Measurements from ENCODE around the gene AUTS2.
"Not testable (repeated sequence)": the region's sequence is repeated elsewhere in the genome, so short reads cannot be mapped to it uniquely, and the experiment has no call there.

AUTS2 gene

GRCh38 chr7:70719125-70719524, 1120.8 kb downstream of the AUTS2 start:
- DNase-seq (ENCODE audit: low spot score) (no peak), FAIRE-seq (no peak)

GRCh38 chr7:70720191-70720873, 1122.1 kb downstream of the AUTS2 start:
- DNase-seq (ENCODE audit: low spot score) (no peak), FAIRE-seq (no peak)

DNA sequence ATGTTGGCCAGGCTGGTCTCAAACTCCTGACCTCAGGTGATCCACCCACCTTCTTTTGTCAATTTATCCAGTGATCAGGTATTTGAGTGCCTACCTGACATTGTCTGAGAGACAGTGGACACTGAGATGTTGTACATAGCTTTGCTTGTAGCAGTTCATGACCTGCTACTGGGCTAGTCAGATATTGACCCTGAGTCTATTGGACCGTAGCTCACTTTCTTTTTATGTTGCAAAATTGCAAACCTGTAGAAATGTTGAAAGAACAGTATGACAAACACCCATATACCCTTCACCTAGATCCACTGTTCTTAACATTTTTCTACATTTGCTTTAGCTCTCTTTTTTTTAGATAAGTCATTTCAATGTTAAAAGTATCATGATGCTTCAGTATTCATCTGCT, 1123.2 kb downstream of the AUTS2 start:
- no peak for DNase-seq (ENCODE audit: low spot score)
- FAIRE-seq, result peak; percentile 46

DNA sequence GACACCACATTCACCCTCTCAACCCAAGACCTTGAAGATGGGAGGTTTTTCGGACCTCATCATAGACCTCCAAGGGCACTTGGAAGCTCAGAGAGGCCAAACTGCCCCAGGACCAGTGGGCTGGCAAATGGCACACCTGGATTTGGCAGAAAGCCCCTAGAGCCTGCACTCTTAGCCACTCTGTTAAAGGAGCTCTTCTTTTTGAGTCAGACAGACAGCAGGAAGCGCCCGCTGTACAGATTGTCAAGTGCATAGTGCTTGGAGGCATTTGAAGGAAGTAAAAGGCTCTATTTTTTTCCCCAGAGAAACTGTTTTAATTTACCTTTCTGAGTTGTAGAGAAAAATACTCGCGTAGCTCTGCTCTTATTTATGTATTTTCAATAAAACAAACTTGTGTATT, 1125.1 kb downstream of the AUTS2 start:
- DNase-seq (ENCODE audit: low spot score), result no peak
- no peak for FAIRE-seq

DNA sequence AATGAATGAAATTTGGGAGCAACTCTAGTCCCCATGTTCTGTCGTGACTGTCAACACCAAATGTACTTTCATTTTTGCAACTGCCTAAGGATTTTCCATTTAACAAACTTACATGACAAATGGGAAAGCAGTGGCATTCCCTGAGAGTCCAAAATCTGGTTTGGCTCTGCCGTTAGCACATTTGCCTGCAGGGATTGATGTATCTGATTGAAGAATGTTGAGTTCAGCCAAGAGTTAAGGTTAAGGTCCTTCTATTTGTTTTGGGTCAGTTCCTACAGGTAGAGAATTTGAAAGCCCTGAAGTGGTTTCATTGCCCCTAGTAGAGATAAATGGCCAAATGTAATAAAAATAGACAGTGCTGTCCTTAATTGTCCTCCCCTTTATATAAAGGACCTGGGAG, 1127.2 kb downstream of the AUTS2 start:
- no peak for DNase-seq (ENCODE audit: low spot score)
- peak; percentile 5 for FAIRE-seq

DNA sequence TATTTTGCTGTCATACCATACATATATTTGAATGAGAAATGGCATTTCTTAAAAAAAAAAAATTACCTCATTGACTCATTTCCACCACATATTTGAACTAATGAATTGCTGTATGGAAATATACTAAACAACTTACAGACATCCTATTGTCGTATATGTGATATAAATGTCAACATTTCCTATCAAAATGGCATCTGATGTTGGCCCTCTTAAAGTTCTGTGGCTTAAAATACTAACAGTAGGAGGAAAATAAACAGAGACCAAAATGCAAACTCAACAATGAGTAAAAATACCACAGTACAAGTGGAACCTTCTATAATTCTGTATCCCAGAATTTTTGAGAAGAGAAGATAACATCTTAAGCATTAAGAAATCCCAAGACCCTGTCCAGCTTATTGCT, 1128.0 kb downstream of the AUTS2 start:
- no peak for FAIRE-seq
- DNase-seq (ENCODE audit: low spot score), result no peak

GRCh38 chr7:70726951-70727378, 1128.7 kb downstream of the AUTS2 start:
- no peak for DNase-seq (ENCODE audit: low spot score)
- peak; percentile 77 for FAIRE-seq

DNA sequence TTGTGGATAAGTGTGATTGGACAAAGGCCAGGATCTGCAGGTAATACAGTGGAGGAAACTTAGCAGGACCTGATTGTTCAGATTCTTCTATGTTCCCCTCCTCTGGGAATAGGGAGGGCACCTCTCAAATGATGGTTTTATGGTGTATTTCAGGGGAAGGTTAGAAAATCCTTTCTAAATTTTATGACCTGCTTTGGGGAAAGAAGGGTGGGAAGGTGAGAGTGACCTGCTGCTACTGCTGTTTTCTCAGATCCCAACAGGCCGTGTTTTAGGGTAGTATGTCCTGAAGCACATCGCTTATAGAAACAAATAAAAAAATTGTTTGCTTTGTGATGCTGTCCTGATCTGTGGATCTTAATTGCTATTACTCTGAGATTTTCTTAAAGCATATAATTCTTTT, 1129.6 kb downstream of the AUTS2 start:
- DNase-seq (ENCODE audit: low spot score), result no peak
- peak; percentile 61 for FAIRE-seq

- DNase-seq (ENCODE audit: low spot score), result no peak
- FAIRE-seq, result no peak
Measured at GRCh38 chr7:70728872-70729552, 1130.7 kb downstream of the AUTS2 start.

- not testable (repeated sequence) for DNase-seq (ENCODE audit: low spot score); FAIRE-seq
Measured at GRCh38 chr7:70729553-70730157, 1131.4 kb downstream of the AUTS2 start.

GRCh38 chr7:70730451-70731110, 1132.3 kb downstream of the AUTS2 start:
- no peak for DNase-seq (ENCODE audit: low spot score)
- FAIRE-seq, result peak; percentile 9

DNA sequence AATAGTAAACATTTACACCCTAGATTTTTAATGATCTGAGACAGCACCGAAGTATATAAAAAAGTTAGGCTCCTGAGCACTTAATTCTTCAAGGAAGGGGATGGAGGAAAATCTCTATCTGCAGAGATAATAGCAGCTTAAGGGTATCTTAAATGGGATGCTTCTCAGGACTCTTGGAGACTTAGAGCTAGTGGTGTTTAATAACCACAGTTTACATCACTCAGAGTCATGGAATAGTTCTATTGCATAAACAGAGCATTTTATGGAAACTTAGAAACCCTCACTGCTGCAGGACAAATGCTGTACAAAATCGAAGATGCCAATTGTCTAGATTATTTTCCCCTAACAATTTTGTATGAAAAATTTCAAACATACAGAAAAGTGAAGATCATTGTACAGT, 1134.8 kb downstream of the AUTS2 start:
- FAIRE-seq (no peak), DNase-seq (ENCODE audit: low spot score) (no peak)

- DNase-seq (ENCODE audit: low spot score), result no peak
- no peak for FAIRE-seq
Measured at GRCh38 chr7:70734411-70734810, 1136.1 kb downstream of the AUTS2 start.

GRCh38 chr7:70735313-70735712, 1137.0 kb downstream of the AUTS2 start:
- FAIRE-seq (no peak), DNase-seq (ENCODE audit: low spot score) (no peak)

DNA sequence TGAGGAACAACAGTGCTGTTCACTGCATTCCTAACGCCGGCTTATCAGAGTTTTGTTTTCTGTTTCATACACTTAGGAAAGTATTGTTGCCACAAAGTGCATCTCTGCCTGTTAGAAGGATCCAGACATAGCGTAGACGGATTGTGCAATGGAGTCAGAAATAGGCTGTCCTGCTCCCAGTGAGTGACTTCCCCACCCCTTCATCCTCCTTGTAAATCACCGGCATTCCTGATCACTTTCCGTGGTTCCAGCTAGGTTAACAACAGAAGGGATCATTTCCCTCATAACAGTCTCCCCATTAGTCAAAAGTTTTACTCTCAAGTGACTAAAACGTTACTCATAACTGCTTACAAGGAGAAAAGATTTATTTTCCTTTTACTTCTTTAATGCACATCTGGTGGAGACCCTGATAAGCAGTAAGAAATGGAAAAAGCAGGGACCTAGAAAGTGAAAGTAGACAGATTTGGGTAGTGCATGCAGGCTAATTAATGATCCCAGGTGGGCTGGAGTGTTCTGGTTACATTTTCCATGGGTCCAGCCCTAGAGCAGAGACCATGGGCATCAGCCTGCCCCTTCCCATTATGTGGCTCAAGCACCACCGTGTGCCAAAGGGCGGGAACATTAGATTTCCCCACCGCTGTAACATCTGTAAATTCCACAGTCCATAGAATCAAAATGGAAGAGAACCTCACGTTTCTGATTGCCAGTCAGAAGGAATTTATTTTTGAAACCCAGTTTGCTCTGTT, 1138.6 kb downstream of the AUTS2 start:
- FAIRE-seq, result peak; percentile 91
- peak; percentile 66 for DNase-seq (ENCODE audit: low spot score)

DNA sequence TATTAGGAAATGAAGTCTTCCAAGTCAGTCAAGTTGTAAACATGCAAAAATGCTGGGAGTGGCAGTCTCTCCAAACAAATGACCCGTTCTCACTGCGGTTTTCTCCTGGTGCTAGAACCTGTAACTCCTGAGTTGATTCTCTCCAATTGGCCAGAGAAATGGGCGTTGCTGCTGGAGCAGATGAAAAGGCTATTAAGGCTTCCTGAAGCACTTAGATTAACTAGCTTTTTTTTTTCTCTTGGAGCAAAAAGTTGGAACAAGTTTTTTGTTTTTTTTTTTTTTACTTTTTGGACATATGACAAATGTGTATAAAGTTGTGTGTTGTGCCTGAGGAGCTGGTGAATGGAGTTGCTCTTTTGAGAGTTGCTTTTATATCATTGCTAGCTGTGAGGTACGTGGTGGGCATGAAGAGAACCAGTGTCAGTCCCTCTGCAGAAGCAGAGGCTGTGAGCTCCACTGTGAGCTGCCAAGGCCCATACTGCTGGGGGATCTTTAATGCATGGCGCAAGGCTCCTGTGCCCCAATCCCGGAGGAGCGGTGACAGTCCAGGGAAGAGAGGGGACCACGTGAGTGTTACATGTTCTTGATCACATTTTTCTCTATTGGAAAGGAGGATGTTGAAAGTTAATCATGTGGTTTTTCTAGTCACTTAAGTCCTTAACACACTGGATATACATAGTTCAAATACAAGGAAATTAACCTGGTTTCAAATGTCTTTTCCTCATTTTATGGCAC, 1140.0 kb downstream of the AUTS2 start:
- no peak for FAIRE-seq

DNA sequence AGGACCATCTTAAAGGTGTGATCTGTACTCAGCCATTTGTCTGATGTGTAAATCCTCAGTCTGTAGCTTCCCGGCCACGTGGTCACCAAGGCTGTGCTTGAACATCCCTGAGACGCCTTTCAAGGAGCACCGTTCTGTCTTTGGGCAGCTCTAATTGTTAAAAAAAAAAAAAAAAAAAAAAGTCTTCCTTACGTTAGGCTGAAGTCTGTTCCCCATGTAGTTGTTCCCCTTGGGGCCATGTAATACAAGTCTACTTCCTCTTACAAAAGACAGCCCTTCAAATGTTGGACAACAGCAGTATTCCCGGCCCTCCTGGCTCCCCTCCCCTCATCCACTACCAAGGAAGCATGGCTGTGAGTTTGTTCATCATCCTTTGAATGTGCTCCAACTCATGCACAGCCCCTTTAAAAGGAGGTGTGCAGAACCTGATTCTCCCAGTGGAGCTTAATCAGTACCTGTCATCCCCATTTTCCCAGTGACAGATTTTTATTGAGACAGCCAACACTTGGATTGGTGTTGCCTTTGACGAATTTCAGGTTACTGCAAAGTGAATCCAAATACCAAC, 1141.5 kb downstream of the AUTS2 start:
- DNase-seq (ENCODE audit: low spot score) (no peak), FAIRE-seq (no peak)

More for the DNA sequence above, 1140.0 kb downstream of the AUTS2 start:
- DNase-seq (ENCODE audit: low spot score), result peak; percentile 44

- no peak for DNase-seq (ENCODE audit: low spot score)
- no peak for FAIRE-seq
Measured at GRCh38 chr7:70741666-70742065, 1143.4 kb downstream of the AUTS2 start.

GRCh38 chr7:70743531-70744325, 1145.5 kb downstream of the AUTS2 start:
- FAIRE-seq, result no peak
- DNase-seq (ENCODE audit: low spot score), result no peak

DNA sequence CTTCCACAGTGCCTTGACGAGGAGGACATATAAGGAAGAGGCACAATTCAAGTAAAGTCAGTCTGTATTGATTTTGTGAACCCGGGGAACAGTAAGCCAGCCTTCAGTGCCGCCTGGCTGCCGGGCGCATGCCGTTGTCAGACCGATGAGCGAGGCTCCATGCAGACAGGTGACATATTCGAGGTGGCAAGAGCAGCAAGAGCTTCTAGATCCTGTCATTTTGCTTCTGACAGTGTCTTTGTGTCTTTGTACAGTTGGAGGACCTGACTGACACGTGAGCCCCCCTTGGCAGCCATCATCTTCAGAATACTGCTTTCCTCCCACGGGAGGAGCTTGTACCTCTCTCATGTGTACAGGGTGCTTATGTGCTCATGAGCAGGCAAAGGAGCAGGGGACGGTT, 1146.2 kb downstream of the AUTS2 start:
- no peak for FAIRE-seq

More for the DNA sequence above, 1146.2 kb downstream of the AUTS2 start:
- no peak for DNase-seq (ENCODE audit: low spot score)
